Adrenal gland (tissue), 5 donors: ENCODE results near the gene NUP93.

Experiments used
- POLR2A ChIP-seq, 2 donors: fragments of 450-650 bp; IDR thresholded peaks; one replicate each; pipeline ENCODE4 v1.6.1; 2017; ENCODE audit warnings: antibody characterized with exemption in 2 of 2, mild to moderate bottlenecking in 2 of 2, moderate library complexity in 1 of 2
- TF ChIP-seq, protein P1 (sequence below), 6 experiments: fragments of 450-650 bp in 4 of 6; fragments of 200-600 bp in 2 of 6; sonication (generic) in 1 of 6; IDR thresholded peaks; 1 replicate in 5 of 6; 2 replicates in 1 of 6; pipeline versions ENCODE4 v1.5.1 to v1.8.0; 2016 to 2021; ENCODE audit warnings: antibody characterized with exemption in 6 of 6, mild to moderate bottlenecking in 2 of 6, moderate library complexity in 1 of 6
- donor health status: DM: no; HTN: no; CAD: no.

DNA sequence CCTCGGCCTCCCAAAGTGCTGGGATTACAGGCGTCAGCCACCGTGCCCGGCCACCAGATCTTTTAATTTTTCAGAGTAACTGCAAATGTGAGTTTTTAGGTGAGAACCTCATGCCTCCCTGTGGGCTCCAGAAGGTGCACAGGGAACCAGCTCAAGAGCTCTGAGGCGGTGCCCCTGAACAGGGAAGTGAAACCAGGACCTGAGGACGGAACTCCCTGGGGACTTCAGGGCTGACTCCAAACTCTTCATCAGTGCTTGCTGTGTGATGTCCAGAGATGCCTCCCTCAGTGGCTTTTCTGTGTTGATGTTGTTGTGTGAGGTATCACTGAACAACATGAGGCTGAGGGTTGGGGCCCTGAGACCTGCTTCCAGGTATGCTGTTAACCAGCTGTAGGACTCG lies 158.9 kb downstream of the NUP93 start:
- TF ChIP-seq, protein P1, sequence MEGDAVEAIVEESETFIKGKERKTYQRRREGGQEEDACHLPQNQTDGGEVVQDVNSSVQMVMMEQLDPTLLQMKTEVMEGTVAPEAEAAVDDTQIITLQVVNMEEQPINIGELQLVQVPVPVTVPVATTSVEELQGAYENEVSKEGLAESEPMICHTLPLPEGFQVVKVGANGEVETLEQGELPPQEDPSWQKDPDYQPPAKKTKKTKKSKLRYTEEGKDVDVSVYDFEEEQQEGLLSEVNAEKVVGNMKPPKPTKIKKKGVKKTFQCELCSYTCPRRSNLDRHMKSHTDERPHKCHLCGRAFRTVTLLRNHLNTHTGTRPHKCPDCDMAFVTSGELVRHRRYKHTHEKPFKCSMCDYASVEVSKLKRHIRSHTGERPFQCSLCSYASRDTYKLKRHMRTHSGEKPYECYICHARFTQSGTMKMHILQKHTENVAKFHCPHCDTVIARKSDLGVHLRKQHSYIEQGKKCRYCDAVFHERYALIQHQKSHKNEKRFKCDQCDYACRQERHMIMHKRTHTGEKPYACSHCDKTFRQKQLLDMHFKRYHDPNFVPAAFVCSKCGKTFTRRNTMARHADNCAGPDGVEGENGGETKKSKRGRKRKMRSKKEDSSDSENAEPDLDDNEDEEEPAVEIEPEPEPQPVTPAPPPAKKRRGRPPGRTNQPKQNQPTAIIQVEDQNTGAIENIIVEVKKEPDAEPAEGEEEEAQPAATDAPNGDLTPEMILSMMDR (IDR thresholded peaks at IDR 0.05) = no peak
- TF ChIP-seq POLR2A (IDR thresholded peaks at IDR 0.05) = no peak
